Measurements from ENCODE around the gene ARID1B. TPM values are rescaled to one million over a fixed set of nuclear protein-coding genes. Genes with fewer than 3 reads are reported as not detected.
A peak's percentile ranks its signal among the peaks of the same experiment; 100 is the strongest.

The ARID1B gene
- total RNA-seq, 1 donor from 2014 or later, result 62.1 TPM

DNA sequence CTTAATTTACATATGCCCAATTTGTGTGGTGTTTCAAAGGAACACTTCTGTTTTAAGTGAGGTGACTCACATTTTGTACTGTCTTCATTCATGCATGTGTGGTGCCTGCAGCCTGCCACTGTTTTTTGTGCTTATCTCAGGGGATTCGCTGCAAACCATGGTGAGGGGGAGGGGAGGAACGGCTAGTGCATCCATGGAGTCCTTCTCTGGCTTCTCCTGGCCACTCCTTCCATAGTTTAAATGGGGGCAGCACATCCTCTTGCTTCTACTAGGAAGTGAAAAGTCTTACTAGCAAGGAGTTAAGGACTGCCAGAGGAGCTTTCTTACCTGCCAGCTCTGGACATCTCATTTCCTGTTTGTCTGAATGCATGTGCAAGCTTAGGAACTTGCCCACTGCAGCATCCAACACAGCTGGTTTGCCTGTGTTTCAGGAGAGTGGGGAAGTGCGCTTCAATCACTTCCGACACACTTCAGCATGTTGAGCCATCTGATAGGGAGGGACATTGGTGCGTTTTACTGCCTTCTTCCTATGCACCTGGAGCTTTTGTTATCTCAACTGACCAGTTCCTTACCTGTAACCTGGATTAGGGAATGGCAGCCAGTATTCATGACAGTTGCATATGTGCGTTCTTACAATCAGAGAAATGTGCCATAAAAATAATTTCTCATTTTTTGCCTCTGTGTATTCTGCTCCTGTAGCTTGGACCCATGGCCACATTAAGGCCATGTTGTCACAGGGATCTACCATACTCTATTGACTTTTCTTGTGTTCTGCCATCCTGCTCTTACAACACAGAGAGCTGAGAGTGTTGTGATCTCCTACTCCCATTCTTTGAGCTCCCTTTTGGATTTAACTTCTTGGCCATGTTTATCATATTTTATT lies 211.3 kb downstream of the ARID1B start:
- H3K27ac ChIP-seq, result no peak overlapping the region
- Mint-ChIP-seq H3K9me3 (no peaks in the 10 kb centered on the region), H3K27ac (peak overlapping the region; percentile 12), H3K4me3 (no peak overlapping the region), H3K36me3 (peaks cover 3% of the 10 kb centered on the region), H3K27me3 (ENCODE audit: insufficient read depth, low read depth) (no peaks in the 10 kb centered on the region), H3K4me1 (peaks cover 30% of the 10 kb centered on the region)
- H3K4me3 ChIP-seq, result no peak overlapping the region
- H3K4me1 ChIP-seq, result peaks cover 11% of the 10 kb centered on the region
- DNase-seq (ENCODE audit: low spot score), result peak; percentile 56
- H3K27me3 ChIP-seq, result no peaks in the 10 kb centered on the region
- H3F3A ChIP-seq (ENCODE audit: low read depth), result peaks cover 7% of the 10 kb centered on the region
- no peaks in the 10 kb centered on the region for H3K9me3 ChIP-seq (ENCODE audit: low read depth)
- H4K20me1 ChIP-seq (ENCODE audit: low read depth), result peaks cover 68% of the 10 kb centered on the region
- no peaks in the 10 kb centered on the region for H3K36me3 ChIP-seq
- TF ChIP-seq EZH2phosphoT487 (IDR thresholded peaks at IDR 0.05), result no peak
- TF ChIP-seq, protein P1, sequence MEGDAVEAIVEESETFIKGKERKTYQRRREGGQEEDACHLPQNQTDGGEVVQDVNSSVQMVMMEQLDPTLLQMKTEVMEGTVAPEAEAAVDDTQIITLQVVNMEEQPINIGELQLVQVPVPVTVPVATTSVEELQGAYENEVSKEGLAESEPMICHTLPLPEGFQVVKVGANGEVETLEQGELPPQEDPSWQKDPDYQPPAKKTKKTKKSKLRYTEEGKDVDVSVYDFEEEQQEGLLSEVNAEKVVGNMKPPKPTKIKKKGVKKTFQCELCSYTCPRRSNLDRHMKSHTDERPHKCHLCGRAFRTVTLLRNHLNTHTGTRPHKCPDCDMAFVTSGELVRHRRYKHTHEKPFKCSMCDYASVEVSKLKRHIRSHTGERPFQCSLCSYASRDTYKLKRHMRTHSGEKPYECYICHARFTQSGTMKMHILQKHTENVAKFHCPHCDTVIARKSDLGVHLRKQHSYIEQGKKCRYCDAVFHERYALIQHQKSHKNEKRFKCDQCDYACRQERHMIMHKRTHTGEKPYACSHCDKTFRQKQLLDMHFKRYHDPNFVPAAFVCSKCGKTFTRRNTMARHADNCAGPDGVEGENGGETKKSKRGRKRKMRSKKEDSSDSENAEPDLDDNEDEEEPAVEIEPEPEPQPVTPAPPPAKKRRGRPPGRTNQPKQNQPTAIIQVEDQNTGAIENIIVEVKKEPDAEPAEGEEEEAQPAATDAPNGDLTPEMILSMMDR (IDR thresholded peaks at IDR 0.05), result no peak
- TF ChIP-seq EZH2 (IDR thresholded peaks at IDR 0.05), result no peak
- H3K9ac ChIP-seq, result no peak overlapping the region
- no peak overlapping the region for H2AFZ ChIP-seq (replicated peaks)
- H3K4me2 ChIP-seq, result peak overlapping the region; percentile 48
- H3K79me2 ChIP-seq (ENCODE audit: low read depth), result peaks cover 100% of the 10 kb centered on the region

DNA sequence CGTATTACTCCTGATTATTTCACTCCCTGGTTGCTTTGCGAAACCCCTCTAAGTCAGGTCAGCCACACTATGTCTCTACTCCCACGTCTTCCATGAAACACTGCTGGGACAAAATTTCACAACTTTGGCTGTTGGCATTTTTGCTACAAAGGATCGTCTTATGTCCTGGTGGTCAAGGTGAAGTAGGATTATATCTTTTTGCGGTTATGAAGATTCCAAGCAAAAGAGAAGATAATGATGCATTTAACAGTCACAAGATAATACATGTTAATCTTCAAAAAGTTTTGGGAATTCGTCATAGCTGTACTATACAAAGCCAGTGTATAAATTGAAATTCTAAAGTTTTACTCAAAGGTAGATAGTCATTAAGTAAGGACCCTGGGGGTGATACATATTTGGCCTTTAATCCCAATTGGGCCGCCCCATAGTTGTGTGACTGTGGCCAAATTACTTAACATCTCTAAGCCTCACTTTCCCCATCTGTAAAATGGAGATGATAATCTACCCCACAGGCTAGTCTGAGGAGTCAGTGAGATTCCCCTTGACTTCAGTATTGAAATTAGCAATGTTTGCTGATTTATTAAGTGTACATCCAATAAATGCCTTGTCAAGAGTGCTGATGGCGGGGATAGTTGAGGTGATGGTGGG lies 212.1 kb downstream of the ARID1B start:
- Histone ChIP-seq H3K27me3 (no peaks in the 10 kb centered on the region), H3K36me3 (no peaks in the 10 kb centered on the region), H3K9ac (no peak overlapping the region), H3K9me3 (ENCODE audit: low read depth) (no peaks in the 10 kb centered on the region), H3K4me3 (no peak overlapping the region), H3F3A (ENCODE audit: low read depth) (peaks cover 7% of the 10 kb centered on the region), H2AFZ (replicated peaks) (no peak overlapping the region), H4K20me1 (ENCODE audit: low read depth) (peaks cover 69% of the 10 kb centered on the region), H3K4me2 (no peak overlapping the region), H3K27ac (no peak overlapping the region), H3K4me1 (peaks cover 11% of the 10 kb centered on the region), H3K79me2 (ENCODE audit: low read depth) (peaks cover 100% of the 10 kb centered on the region)
- Mint-ChIP-seq H3K9me3 (no peaks in the 10 kb centered on the region), H3K27me3 (ENCODE audit: insufficient read depth, low read depth) (no peaks in the 10 kb centered on the region), H3K4me3 (no peak overlapping the region), H3K4me1 (peaks cover 25% of the 10 kb centered on the region), H3K36me3 (peaks cover 3% of the 10 kb centered on the region), H3K27ac (no peak overlapping the region)
- TF ChIP-seq, protein P1 (IDR thresholded peaks at IDR 0.05), result no peak
- TF ChIP-seq EZH2 (IDR thresholded peaks at IDR 0.05), result no peak
- no peak for TF ChIP-seq EZH2phosphoT487 (IDR thresholded peaks at IDR 0.05)
- DNase-seq (ENCODE audit: low spot score), result no peak

DNA sequence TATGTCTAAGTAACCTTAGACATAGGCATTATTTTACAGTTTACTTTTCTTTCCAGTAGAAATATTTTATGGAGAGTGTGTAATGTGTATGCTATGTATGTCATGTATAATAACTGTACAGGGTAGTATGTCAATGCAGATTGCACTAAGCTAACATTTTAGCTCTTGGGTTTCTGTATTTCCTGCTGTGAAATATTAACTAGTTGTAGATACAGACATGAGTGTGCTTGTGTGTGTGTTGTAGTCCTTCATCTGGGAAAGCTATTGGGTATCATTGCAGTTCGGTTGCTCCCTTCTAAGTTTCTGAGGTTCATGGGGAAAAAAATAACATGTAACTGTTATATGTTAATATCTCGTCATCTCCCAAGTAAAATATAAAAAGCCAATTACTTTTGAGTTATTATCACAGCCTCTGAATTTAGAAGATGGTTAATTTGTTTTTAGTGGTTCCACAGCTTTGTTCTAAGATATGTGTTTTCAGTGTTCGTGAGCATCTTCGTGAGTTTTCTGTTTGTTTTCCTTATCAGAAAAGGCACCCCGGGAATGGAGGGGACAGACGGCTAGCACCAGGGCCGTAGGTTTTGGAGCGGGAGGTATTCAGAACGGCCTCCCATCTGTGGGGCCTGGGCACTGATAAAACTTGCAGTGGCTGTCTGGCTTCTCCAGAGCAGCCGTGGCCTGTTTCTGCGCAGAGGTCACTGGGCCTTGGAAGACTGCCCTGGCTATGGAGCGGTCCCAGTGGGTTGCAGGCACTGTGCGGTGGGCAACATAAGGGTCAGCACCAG lies 215.0 kb downstream of the ARID1B start:
- Histone ChIP-seq H4K20me1 (ENCODE audit: low read depth) (peaks cover 73% of the 10 kb centered on the region), H3K9ac (no peak overlapping the region), H3K9me3 (ENCODE audit: low read depth) (no peaks in the 10 kb centered on the region), H3F3A (ENCODE audit: low read depth) (peaks cover 7% of the 10 kb centered on the region), H3K27ac (no peak overlapping the region), H2AFZ (replicated peaks) (no peak overlapping the region), H3K36me3 (no peaks in the 10 kb centered on the region), H3K4me3 (no peak overlapping the region), H3K4me1 (peaks cover 21% of the 10 kb centered on the region), H3K4me2 (no peak overlapping the region), H3K79me2 (ENCODE audit: low read depth) (peaks cover 100% of the 10 kb centered on the region), H3K27me3 (no peaks in the 10 kb centered on the region)
- TF ChIP-seq EZH2phosphoT487 (IDR thresholded peaks at IDR 0.05) (no peak), EZH2 (IDR thresholded peaks at IDR 0.05) (no peak)
- TF ChIP-seq, protein P1 (IDR thresholded peaks at IDR 0.05), result no peak
- Mint-ChIP-seq H3K9me3 (no peaks in the 10 kb centered on the region), H3K36me3 (peaks cover 3% of the 10 kb centered on the region), H3K4me3 (no peak overlapping the region), H3K4me1 (peaks cover 28% of the 10 kb centered on the region), H3K27ac (no peak overlapping the region), H3K27me3 (ENCODE audit: insufficient read depth, low read depth) (no peaks in the 10 kb centered on the region)
- DNase-seq (ENCODE audit: low spot score), result no peak

Measured in neural progenitor cell (in vitro differentiated cells).